B cell (primary cell): ENCODE data around the gene PPP2R5C.

Experiments used
- EZH2 ChIP-seq: IDR thresholded peaks from 2 replicates; pipeline ENCODE4 v1.6.1; 2012; ENCODE audit warnings: borderline replicate concordance, low read depth, mild to moderate bottlenecking, moderate library complexity, low read length; ENCODE audit not compliant: insufficient read depth, poor library complexity, severe bottlenecking
- TF ChIP-seq, protein P1 (sequence below): fragments of 200-600 bp; IDR thresholded peaks from one replicate; pipeline ENCODE4 v1.8.0; 2022; ENCODE audit warnings: antibody characterized with exemption, mild to moderate bottlenecking

- TF ChIP-seq, protein P1, sequence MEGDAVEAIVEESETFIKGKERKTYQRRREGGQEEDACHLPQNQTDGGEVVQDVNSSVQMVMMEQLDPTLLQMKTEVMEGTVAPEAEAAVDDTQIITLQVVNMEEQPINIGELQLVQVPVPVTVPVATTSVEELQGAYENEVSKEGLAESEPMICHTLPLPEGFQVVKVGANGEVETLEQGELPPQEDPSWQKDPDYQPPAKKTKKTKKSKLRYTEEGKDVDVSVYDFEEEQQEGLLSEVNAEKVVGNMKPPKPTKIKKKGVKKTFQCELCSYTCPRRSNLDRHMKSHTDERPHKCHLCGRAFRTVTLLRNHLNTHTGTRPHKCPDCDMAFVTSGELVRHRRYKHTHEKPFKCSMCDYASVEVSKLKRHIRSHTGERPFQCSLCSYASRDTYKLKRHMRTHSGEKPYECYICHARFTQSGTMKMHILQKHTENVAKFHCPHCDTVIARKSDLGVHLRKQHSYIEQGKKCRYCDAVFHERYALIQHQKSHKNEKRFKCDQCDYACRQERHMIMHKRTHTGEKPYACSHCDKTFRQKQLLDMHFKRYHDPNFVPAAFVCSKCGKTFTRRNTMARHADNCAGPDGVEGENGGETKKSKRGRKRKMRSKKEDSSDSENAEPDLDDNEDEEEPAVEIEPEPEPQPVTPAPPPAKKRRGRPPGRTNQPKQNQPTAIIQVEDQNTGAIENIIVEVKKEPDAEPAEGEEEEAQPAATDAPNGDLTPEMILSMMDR: no peak
- no peak for TF ChIP-seq EZH2
Measured at GRCh38 chr14:101906645-101907044, 145.1 kb downstream of the PPP2R5C start.
